ENCODE results near the gene NVL.

- TF ChIP-seq CTCF (IDR thresholded peaks at IDR 0.05) = no peak
- TF ChIP-seq POLR2A (IDR thresholded peaks at IDR 0.05) = no peak
- peak; percentile 37 for TF ChIP-seq POLR2AphosphoS5 (IDR thresholded peaks at IDR 0.05)
These were observed 84.8 kb downstream of the NVL start for GRCh38 chr1:224245188-224245587.
